Measurements from ENCODE around the gene ZNF497.
A peak's percentile ranks its signal among the peaks of the same experiment; 100 is the strongest.

The ZNF497 gene

DNA sequence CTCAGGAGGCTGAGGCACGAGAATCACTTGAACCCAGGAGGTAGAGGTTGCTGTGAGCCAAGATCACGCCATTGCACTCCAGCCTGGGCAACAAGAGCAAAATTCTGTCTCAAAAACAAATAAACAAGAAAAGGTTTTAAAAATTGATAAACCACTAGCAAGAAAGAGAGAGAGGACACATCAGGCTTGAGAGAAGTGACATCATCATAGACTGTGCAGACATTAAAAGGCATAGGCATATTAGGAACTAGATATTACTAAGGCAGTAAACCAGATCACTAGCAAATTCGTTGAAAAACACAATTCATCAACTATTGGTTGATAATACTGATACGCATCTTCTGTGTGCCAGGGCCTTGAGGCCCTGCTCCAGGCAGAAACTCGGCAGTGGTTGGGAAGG lies 17.0 kb downstream of the ZNF497 start:
- no peak for DNase-seq

DNA sequence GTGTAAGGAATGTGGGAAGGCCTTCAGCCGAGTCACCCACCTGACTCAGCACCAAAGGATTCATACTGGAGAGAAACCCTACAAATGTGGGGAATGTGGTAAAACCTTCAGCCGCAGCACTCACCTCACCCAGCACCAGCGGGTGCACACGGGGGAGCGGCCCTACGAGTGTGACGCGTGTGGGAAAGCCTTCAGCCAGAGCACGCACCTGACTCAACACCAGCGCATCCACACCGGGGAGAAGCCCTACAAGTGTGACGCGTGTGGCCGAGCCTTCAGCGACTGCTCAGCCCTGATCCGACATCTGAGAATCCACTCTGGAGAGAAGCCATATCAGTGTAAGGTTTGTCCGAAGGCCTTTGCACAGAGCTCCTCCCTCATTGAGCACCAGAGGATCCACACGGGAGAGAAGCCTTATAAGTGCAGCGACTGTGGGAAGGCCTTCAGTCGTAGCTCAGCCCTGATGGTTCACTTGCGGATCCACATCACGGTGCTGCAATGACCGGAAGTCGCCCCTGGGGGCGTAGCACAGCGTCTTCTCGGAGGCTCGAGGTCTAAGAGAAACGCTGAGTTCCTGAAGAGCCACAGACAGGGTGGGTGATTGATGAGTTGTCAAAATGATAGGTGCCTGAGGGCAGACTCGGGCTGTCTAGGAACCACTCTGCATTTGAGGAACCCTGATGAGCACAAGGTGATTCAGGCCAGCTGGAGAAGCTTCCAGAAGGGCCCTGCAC lies 23.6 kb downstream of the ZNF497 start:
- no peak for DNase-seq

DNA sequence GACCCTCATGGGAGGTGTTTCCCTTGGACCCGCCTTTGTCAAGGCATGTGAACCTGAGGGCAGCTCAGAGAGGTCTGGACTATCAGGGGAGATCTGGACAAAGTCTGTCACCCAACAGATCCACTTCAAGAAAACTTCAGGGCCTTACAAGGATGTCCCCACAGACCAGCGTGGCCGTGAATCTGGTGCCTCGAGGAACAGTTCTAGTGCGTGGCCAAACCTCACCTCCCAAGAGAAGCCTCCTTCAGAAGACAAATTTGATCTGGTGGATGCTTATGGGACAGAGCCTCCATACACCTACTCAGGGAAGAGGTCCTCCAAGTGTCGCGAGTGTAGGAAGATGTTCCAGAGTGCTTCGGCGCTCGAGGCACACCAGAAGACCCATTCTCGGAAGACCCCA lies 24.2 kb downstream of the ZNF497 start:
- no peak for DNase-seq

DNA sequence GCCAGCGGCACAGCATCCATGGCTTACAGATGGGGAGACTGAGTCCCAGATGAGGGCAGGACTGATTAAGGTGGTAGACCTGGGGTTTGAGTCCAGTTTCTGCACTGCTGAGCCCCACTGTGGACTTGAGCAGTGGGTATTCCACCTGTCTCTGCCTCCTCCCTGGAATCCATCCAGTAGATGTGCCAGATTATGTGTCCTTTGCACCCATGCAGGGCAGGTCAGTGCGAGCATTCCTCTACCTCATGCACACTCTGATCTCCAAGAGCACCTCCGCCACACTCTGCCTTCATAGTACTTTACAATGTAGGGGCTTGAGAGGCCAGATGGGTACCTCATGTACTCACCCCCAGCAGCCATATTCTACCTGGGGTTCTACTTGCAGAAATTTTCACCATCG lies 25.7 kb downstream of the ZNF497 start:
- no peak for DNase-seq

DNA sequence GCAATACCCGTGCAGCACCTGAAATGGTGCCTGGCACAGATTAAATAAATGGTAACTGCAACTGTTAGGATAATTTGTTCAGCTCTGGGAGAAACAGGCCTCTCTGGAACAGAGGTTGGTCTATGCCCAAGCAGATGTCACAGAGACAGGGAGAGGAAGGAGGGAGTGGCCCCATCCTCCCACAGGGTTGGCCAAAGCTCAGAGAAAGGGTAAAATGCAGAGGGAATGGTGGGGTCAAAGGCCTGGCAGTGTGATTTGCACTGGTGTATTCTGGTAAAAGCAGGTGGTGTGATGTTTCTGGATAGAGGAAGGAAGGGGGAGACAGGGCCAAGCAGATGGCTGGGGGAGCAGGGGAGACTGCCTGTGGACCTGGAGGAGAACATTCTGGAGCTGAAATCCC lies 26.3 kb downstream of the ZNF497 start:
- DNase-seq = no peak

DNA sequence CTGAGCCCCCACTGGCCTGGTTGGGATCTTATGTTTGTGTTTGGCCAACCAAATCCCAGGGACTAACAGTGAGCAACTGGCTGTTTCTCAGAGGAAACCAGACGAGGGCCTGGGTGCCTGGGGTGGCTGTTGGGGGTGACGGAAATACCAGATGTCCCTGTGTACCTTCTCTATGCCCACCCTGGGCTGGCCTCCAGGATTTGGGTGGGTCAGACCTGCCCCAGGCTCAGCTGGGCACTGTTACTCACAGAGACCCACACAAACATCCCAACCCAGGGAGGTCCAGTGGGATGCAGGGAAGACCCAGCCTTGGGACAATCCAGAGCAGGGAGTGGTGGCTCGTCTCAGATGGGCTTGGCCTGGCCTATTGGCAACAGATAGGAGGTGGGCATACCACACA lies 26.9 kb downstream of the ZNF497 start:
- DNase-seq = no peak

DNA sequence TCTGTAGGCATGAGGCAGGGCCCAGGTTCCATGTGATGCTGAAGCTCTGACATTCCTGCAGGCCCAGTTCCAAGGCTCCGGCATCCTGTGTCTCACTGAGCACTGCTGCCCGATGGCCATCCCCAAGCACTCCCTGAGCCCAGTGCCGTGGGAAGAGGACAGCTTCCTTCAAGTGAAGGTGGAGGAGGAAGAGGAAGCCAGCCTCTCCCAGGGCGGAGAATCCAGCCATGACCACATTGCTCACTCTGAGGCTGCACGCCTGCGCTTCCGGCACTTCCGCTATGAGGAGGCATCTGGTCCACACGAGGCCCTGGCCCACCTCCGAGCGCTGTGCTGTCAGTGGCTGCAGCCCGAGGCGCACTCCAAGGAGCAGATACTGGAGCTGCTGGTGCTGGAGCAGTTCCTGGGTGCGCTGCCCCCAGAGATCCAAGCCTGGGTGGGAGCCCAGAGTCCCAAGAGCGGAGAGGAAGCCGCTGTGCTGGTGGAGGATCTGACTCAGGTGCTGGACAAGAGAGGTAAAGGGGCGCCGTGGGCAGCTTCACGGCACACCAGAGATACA lies 27.8 kb downstream of the ZNF497 start:
- DNase-seq = no peak

DNA sequence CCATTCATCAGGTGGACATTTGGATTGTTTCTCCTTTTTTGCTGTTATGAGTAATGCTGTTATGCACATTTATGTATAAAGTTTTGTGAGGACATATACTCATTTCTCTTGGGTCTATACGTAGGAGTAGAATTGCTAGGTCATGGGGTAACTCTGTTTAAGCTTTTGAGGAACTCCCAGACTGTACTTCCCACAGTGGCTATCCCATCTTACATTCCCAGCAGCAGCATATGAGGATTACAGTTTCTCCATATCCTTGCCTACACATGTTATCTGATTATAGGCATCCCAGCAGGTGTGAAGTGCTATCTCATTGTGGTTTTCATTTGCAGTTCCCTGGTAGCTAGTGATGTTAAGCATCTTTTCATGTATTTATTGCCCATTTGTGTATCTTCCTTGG lies 29.9 kb downstream of the ZNF497 start:
- peak; percentile 16 for DNase-seq

DNA sequence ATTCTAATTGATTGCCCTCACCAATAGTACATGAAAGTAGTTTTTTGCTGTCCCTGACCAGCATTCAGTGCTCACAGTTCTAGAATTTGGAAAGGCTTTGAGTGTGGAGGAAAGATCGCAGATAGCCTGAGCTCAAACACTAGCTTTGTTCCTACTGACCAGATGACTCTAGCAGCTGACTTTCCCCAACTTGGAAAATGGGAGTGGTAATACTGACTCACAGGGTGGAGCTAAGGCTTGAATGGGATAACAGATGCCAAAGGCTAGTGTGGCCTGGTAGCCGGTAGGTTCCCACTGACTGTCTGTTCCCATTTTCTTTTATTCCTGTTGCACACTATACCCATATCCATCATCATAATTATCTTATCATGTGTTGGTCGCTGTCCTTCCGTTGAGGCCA lies 32.1 kb downstream of the ZNF497 start:
- DNase-seq = peak; percentile 8

DNA sequence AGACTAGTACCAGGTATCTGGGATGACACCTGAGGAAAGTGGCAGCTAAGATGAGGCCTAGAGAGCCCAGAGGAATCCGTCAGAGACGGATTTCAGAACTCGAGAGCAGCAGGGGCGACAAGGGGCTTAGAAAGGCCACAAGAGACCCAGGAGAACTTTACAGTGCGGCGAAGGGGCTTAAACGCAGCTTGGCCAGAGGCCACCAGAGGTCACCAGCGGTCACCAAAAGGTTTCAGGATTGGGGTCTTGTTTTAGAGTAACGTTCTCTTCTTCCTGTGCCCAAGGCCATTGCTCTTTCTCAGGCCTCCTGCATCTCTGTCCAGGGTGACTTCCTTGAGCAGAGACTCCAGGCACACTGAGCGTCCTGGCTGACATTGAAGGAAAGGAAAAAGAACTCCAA lies 33.6 kb downstream of the ZNF497 start:
- DNase-seq = peak; percentile 54

DNA sequence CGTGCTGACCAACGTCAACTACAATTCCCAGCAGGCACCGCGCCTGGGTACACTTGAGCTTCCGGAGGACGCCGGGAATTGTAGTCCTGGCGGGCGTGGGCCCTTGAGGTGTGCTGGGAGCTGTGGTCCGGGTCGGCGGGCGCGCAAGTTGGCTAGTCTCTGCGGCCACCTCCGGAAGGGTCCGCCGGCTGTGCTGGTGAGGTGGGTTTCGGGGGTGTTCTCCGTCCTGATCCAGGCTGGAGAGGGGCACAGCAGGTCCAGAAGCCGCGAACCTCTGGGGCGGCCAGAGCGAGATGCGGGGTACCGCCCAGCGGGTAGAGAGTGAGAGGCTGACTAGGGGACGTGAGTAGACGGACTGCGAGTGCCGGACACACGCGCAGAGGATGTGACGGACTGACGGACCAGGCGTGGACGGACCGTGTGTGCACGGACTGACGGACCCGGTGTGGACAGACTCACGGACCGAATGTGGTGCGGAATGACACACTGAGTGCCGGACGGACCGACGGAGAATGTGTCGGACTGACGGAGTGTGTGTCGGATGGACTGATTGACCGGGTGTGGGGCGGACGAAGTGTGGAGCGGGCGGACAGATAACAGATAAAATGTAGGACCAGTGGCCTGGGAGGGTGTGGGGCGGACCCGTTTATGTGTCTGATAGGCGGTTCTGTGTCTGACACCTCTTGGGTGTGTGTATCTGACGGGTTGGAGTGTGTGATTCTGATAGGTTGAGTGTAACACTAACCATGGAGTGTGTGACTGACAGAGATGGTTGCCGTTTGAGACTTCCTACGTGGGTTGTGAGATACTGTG lies 35.4 kb downstream of the ZNF497 start, which contains the start of gene ZSCAN22:
Gene ZSCAN22, plus strand, starts transcription at position 81 of the 813 bp plus-strand sequence. CDS start 7,809 bp downstream, outside the sequence.
- peak; percentile 98 for DNase-seq

DNA sequence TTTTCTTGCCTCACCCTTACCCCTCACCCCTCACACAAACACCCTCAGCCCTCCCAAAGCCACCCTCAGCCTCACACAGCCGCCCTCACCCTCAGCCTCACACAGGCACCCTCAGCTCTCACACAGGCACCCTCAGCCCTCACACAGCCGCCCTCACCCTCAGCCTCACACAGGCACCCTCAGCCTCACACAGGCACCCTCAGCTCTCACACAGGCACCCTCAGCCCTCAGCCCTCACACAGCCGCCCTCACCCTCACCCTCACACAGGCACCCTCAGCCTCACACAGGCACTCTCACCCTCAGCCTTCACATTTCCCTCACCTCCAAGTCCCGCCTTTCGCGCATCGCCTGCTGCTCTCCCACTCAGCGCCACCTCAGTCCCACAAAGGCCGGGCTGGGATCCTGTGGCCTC lies 36.0 kb downstream of the ZNF497 start:
- peak; percentile 49 for DNase-seq

DNA sequence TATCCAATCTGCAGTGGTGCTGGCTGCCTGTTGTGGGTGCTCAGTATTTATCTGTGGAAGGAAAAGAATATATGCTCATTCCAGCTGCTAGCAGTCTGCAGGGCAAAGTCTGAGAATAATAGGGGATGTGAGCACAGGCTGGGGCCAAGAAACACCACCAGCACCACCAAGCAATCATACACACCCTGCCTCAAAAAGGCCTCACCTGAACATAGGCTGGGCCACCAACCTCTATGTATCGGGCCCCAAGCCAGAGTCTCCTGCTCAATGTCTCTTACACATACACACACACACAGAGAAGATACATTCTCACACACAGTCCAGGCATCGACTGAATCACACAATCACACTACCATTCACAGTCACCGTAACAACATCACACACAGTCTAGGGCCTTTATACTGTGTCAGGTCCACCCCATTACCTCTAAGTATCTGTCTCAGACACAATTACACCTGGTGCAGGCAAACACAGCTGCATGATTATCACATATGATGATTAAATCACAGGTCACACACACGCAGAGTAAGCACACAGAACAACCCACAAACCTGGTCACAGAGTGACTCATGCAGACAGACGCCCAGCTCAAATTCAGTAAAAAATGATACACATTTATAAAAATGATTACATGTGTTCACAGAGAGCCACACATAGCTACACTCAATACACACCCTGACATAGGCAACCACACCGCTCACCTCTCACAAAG lies 37.1 kb downstream of the ZNF497 start:
- no peak for DNase-seq

DNA sequence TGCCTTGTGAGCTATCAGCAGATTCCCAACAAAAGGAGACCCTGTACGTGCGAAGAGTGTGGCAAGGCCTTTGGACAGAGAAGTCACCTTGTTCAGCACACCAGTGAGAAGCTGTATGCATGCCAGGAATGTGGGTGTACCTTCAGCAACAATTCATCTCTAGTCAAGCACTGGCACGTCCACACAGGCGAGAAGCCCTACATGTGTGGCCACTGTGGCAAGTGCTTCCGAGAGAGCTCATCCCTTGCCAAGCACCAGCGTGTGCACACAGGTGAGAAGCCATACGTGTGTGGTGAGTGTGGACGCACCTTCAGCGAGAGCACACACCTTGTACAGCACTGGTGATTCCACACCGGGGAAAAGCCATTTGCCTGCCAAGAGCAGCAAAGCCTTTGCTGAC lies 43.3 kb downstream of the ZNF497 start:
- no peak for DNase-seq

DNA sequence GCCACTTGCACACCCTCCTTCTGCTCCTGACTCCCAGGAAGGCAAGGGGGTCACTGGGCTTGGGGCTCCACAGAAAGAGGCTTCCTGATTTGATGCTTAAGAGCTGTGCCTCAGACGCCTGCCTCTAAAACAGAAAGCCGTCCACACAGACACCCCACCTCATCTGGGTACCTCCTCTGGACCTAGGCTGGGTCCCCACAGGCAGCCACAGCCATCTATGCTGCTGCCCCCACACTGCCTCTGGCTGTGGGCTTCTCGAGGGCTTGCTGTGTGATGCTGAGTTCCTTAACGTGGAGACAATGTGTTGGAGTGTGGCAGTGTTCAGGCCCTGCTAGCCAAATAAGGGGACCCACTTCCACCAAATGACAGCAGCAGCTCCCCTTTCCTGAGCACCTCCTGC lies 44.3 kb downstream of the ZNF497 start:
- no peak for DNase-seq

DNA sequence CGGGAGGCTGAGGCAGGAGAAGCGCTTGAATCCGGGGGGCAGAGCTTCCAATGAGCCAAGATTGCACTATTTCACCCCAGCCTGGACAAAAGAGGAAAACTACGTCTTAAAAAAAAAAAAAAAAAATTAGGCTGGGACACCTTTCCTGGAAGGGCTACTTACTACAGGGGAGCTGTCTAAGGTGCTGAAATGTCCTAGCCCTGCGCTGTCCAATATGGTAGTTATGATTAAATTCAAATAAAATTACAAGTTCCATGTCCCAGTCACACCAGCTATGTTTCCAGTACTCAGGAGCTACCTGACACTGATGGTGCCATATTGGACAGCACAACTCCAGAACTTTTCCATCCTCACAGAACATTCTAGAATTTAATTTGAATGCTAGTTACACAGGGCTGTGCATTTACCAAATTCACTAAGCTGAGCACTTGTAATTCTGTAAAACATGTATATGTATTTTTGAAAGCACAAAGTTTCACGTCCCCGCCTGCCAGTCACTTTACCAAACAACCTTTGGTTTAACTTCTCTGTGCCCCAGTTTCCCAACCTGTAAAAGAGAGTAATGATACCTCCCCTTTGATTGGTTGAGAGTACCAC lies 45.0 kb downstream of the ZNF497 start:
- no peak for DNase-seq

DNA sequence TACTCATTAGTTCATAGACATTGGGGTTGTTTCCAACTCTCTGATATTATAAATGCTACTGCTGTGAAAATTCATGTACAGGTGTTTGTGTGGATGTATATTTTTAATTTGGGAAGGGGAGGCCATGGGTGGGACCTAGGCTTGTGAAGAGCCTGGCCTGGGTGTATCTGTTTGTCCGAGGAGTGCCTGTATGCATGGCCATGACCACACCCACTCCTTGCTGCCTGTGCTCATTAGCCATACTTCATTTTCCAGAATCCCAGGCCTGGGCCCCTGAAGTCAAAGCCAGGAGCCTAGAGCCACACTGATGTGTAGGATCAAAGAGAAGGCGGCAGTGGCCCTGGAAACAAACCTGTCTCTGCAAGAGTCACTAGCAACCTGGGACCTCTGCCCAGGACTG lies 47.0 kb downstream of the ZNF497 start:
- no peak for DNase-seq

DNA sequence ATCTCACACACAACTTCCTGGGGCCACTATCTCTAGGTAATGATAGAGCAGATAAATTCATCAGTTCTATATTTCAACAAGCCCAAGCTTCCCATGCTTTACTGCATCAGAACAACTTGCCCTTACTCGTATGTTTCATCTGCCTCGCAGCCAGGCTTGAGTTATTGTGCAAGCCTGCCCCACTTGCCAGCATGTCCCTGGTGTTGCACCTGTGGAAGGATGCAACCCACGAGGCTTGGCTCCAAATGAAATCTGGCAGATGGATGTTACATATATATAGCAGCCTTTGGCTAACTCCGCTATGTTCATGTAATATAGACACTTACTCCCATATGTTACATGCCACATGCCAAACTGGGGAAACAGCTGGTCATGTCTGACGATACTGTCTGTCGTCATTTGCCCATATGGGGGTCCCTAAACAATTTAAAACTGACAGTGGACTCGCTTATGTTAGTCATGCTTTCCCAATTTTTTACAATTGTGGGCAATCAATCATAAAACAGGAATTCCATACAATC lies 51.1 kb downstream of the ZNF497 start:
- DNase-seq = no peak

DNA sequence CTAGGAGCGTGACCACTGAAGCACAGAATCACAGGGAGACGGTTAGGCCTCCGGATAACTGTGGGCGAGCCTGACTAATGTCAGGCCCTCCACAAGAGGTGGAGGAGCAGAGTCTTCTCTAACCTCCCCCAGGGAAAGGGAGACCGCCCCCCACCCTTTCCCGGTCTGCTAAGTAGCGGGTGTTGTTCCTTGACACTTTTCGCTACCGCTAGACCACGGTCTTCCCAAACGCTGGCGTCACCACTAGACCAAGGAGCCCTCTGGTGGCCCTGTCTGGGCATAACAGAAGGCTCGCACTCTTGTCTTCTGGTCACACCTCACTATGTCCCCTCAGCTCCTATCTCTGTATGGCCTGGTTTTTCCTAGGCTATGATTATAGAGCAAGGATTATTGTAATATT lies 51.9 kb downstream of the ZNF497 start:
- peak; percentile 26 for DNase-seq

DNA sequence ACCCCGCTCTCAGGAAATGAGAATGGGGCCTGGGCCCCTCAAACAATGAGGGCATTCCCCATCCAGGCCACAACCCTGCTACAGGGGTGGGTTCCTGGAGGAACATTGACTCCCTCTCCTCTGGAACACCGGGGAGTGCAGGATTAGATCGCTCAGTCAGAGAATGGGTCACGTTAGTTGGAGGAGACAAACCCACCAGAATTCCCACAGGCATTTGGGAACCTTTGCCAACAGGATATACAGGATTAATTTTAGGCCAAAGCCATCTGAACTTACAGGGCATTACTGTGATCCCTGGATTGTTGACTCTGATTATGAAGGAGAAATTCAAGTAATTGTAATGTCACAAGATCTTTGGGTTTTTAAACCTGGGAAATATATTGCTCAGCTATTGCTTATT lies 54.8 kb downstream of the ZNF497 start:
- no peak for DNase-seq

DNA sequence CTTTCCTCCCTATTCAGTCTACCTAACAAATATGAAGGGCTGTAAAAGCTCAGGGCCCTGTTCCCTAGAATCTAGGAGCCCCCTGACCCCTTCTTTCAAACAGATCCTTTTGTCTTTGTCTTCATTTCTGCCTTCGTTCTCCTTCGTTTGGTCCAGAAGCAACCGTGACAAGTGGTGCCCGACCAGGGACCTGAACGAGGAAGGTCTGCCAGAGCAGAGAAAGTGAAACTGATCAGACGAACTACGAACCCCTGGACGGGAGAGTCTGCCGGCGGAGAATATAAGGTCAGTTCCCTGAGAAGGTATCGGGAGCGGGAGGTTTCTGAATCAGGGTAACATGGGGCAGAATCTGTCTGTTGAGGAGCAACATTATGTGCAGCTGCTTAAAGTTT lies 56.6 kb downstream of the ZNF497 start:
- DNase-seq = no peak

DNA sequence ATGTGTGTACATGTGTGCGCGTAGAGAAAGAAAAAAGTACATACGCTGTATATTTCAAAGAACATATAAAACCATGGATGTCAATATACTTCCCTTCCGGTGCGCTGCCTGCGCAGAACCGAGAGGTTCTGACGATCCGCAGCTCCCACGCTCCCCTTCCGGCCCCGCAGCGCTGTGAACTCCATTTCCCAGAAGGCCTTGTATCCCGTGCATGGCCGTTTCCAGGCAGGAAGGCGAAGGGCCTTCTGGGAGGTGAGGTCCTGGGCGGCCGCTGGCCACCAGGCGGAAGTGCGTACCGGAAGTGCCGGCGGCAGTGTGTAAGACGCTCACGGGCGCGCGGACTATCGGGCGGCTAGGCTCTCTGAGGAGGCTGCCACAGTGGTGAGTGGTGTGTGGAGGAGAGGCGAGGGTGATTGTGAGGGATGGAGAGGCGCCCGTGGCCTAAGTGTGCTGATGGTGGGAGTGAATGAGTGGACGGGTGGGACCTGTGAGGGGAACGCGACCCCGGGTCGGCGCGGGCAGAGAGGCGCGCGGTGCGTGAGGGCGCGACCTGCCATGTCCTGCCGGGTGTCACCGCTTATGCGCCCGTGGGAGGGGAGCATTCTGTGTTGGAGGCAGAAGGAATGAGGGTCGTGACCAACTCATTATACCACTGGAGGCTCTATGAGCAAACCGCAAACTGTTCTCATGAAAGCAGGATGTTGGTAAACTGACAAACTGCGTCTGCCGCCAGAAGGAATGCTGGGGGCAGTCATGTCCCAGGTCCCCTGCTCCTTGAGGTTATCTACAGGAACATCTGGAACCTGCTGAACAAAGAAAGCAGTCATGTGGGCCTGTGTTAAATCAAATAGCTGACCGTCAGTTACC lies 57.3 kb downstream of the ZNF497 start, which contains the start of gene ERVK3-1:
Gene ERVK3-1, plus strand, starts transcription at position 313 of the 867 bp plus-strand sequence. CDS start 6,792 bp downstream, outside the sequence.
- DNase-seq = peak; percentile 99

All from NCI-H82 (cell line).